Suprapubic skin (tissue), 4 donors: ENCODE results near the gene JUP.

ENCODE experiments used
- EP300 ChIP-seq: sonication (generic); formaldehyde crosslinking; IDR thresholded peaks from one replicate; pipeline ENCODE4 v1.6.1; 2017; ENCODE audit warnings: antibody characterized with exemption
- POLR2A ChIP-seq, 2 donors: fragments of 450-650 bp; IDR thresholded peaks; one replicate each; pipeline ENCODE4 v1.6.1; 2017; ENCODE audit warnings: antibody characterized with exemption in 2 of 2, mild to moderate bottlenecking in 2 of 2, moderate library complexity in 2 of 2
- POLR2AphosphoS5 ChIP-seq, 3 donors: sonication (generic); formaldehyde crosslinking; IDR thresholded peaks; one replicate each; pipeline ENCODE4 v1.6.1; 2017; ENCODE audit warnings: antibody characterized with exemption in 3 of 3
- TF ChIP-seq, protein P1 (sequence below), 2 donors: fragments of 200-600 bp in 1 of 2; fragments of 450-650 bp in 1 of 2; sonication (generic) in 1 of 2; IDR thresholded peaks; one replicate each; pipeline ENCODE4 v1.5.1; 2016 to 2019; ENCODE audit warnings: antibody characterized with exemption in 2 of 2, mild to moderate bottlenecking in 1 of 2, moderate library complexity in 1 of 2

- TF ChIP-seq, protein P1, sequence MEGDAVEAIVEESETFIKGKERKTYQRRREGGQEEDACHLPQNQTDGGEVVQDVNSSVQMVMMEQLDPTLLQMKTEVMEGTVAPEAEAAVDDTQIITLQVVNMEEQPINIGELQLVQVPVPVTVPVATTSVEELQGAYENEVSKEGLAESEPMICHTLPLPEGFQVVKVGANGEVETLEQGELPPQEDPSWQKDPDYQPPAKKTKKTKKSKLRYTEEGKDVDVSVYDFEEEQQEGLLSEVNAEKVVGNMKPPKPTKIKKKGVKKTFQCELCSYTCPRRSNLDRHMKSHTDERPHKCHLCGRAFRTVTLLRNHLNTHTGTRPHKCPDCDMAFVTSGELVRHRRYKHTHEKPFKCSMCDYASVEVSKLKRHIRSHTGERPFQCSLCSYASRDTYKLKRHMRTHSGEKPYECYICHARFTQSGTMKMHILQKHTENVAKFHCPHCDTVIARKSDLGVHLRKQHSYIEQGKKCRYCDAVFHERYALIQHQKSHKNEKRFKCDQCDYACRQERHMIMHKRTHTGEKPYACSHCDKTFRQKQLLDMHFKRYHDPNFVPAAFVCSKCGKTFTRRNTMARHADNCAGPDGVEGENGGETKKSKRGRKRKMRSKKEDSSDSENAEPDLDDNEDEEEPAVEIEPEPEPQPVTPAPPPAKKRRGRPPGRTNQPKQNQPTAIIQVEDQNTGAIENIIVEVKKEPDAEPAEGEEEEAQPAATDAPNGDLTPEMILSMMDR (IDR thresholded peaks at IDR 0.05): no peak
- TF ChIP-seq POLR2A (IDR thresholded peaks at IDR 0.05) (no peak), EP300 (no peak), POLR2AphosphoS5 (IDR thresholded peaks at IDR 0.05) (peak in 1 of 3 donors; percentile 66)
Observed at GRCh38 chr17:41792845-41793783, 6.6 kb upstream of the JUP start.
